Measurements from ENCODE around the gene PPP2R5D.

- TF ChIP-seq POLR2AphosphoS5 (IDR thresholded peaks at IDR 0.05; ENCODE audit: low read depth, low read length) (no peak), REST (IDR thresholded peaks at IDR 0.05; ENCODE audit: insufficient read depth in 1 of 2, low read depth in 2 of 2, low read length in 2 of 2) (no peak), SIN3A (IDR thresholded peaks at IDR 0.05; ENCODE audit: borderline replicate concordance, insufficient read depth, low read length) (no peak), TAF1 (IDR thresholded peaks at IDR 0.05; ENCODE audit: borderline replicate concordance, insufficient read depth, low read length) (no peak)
Measured at GRCh38 chr6:43036712-43037111, 52.3 kb downstream of the PPP2R5D start.

Data from PFSK-1 (cell line).